RWPE1 (cell line): ENCODE results near the gene APC2.

Experiments
- CTCF ChIA-PET: fragments of 350-600 bp; sonication (Branson Sonifier 250); formaldehyde crosslinking; extraction: SDS; loops from one replicate; lab custom pipeline; 2021; lab: Yijun Ruan, JAX
- POLR2A ChIA-PET: fragments of 400-600 bp; formaldehyde crosslinking; extraction: SDS; loops from one replicate; lab custom pipeline; 2020; ENCODE audit warnings: antibody characterized with exemption; ENCODE audit not compliant: low non-redundant PET; lab: Yijun Ruan, JAX
- DNase-seq: peaks from one replicate; pipeline ENCODE4 v3.0.0; 2012; ENCODE audit warnings: low spot score
- H3K27ac ChIP-seq: fragments of 450-650 bp; 2 replicates; pipeline ENCODE4 v1.5.1; 2017
- CTCF ChIP-seq: fragments of 450-650 bp; conservative IDR thresholded peaks from 2 replicates; pipeline ENCODE4 v1.5.1; 2017; ENCODE audit warnings: low read depth, mild to moderate bottlenecking

APC2 gene

GRCh38 chr19:1440418-1440801, 9.5 kb upstream of the APC2 start:
- POLR2A ChIA-PET: interaction anchor here (0.5 kb wide), 1 partner anchor 831 kb away, joined by 3 read pairs; no protein-coding TSS in a partner anchor
- no peak for TF ChIP-seq CTCF
- H3K27ac ChIP-seq: peak overlapping the region; percentile 82
- no peak for DNase-seq
- CTCF ChIA-PET: interaction anchor here (0.5 kb wide), 1 partner anchor 91 kb away, joined by 3 read pairs; no protein-coding TSS in a partner anchor

GRCh38 chr19:1441022-1441426, 8.9 kb upstream of the APC2 start:
- CTCF ChIA-PET: no interaction called here

GRCh38 chr19:1441677-1442438, 8.1 kb upstream of the APC2 start:
- H3K27ac ChIP-seq: peak overlapping the region; percentile 82
- ChIA-PET POLR2A (no interaction called here), CTCF (no interaction called here)
- DNase-seq: no peak
- no peak for TF ChIP-seq CTCF

More at GRCh38 chr19:1441022-1441426, 8.9 kb upstream of the APC2 start:
- POLR2A ChIA-PET: no interaction called here
- no peak for TF ChIP-seq CTCF
- H3K27ac ChIP-seq: peak overlapping the region; percentile 82
- DNase-seq: no peak

- ChIA-PET CTCF (interaction anchor here (0.6 to 1.9 kb wide), 12 partner anchors 8 to 1353 kb away, joined by 3 to 11 read pairs (median 4); no protein-coding TSS in a partner anchor), POLR2A (no interaction called here)
- peak; percentile 71 for DNase-seq
- H3K27ac ChIP-seq: peak overlapping the region; percentile 82
- TF ChIP-seq CTCF: peak; percentile 98
These were observed 4.6 kb upstream of the APC2 start for GRCh38 chr19:1445185-1445931.

- no peak overlapping the region for H3K27ac ChIP-seq
- TF ChIP-seq CTCF: no peak
- POLR2A ChIA-PET: no interaction called here
- DNase-seq: peak; percentile 47
- CTCF ChIA-PET: interaction anchor here (0.6 to 1.9 kb wide), 8 partner anchors 7 to 61 kb away, joined by 3 to 11 read pairs (median 4); no protein-coding TSS in a partner anchor
These were observed 3.8 kb upstream of the APC2 start for GRCh38 chr19:1445932-1446712.
